TTC549 (cell line): ENCODE results near the gene CAMK1D.
"Not testable (repeated sequence)": the region's sequence is repeated elsewhere in the genome, so short reads cannot be mapped to it uniquely, and the experiment has no call there.

Experiments
- FAIRE-seq: peaks from 2 replicates; lab custom pipeline; 2012; peaks lifted over from hg19 to GRCh38; lab: Jason Lieb, UNC

CAMK1D gene

GRCh38 chr10:12348870-12349628, at the start of gene CAMK1D:
CAMK1D (plus strand) TSS chr10:12349547.
- FAIRE-seq: no peak

- FAIRE-seq: not testable (repeated sequence)
These were observed 48.3 kb upstream of the CAMK1D start for GRCh38 chr10:12301036-12301435.

- no peak for FAIRE-seq
These were observed 41.3 kb upstream of the CAMK1D start for GRCh38 chr10:12308057-12308456.

GRCh38 chr10:12308736-12309375, 40.5 kb upstream of the CAMK1D start:
- no peak for FAIRE-seq

DNA sequence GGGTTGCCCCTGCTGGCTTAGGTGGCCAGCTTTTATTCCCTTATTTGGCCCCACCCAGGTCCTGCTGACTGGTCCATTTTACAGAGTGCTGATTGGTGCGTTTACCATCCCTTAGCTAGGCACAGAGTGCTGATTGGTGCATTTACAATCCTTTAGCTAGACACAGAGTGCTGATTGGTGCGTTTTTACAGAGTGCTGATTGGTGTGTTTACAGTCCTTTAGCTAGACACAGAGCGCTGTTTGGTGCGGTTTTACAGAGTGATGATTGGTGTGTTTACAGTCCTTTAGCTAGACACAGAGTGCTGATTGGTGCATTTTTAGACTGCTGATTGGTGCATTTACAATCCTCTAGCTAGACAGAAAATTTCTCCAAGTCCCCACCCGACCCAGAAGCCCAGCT, 39.6 kb upstream of the CAMK1D start:
- FAIRE-seq: not testable (repeated sequence)

DNA sequence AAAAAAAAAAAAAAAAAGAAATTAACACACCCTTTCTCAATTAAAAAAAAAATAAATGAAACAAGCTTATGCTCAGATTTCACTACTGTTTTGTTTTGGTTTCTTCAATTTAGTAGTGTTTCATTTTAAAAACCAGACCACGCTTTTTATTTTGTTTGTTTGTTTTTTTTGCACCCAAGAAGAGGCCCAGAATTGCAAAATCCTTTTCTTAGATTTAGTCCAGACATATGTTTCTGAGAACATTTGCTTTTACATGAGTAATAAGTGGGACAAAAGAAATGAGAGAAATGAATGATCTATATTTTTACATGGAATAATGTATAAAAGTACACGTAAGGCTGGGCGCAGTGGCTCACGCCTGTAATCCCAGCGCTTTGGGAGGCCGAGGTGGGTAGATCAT, 34.5 kb upstream of the CAMK1D start:
- FAIRE-seq: no peak

GRCh38 chr10:12319076-12319475, 30.3 kb upstream of the CAMK1D start:
- FAIRE-seq: no peak

DNA sequence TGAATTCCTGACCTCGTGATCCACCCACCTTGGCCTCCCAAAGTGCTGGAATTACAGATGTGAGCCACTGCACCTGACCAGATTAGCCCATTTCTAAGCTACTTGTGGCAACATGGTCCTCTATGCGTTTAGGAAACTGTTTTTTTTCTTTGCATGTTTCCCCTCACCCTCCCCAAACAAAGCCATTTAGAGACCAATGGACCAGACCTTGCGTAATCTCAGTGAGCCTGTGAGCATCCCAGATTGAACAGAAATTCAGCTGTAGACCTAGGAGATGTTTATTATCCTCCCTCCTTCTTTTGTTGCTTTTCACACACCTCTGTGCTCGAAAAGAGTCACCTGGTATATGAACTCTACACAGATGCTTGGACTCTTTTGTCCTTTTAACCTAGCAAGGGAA, 28.5 kb upstream of the CAMK1D start:
- FAIRE-seq: no peak

GRCh38 chr10:12321641-12322040, 27.7 kb upstream of the CAMK1D start:
- no peak for FAIRE-seq

- FAIRE-seq: no peak
These were observed 26.7 kb upstream of the CAMK1D start for GRCh38 chr10:12322583-12323131.

- FAIRE-seq: no peak
These were observed 24.8 kb upstream of the CAMK1D start for GRCh38 chr10:12324530-12324929.

DNA sequence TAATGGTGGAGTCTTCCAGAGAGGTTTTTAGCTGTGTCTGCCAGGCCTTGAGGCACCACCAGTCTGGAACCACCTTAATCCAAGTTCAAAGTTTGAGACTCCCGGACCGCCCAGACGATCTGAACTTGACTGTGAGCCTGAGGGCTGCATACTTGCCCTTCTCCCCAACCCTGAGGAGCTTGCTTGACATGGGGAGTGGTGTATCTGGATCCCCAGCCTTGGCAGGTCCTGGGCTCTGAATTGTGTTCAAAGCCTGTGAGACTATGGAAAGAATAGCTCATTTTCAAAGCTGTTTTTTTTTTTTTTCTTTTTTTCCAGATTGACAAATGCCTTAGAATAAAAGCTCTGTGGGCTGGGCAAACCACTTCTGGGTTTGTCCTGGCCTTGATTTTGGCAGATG, 22.3 kb upstream of the CAMK1D start:
- FAIRE-seq: no peak

- FAIRE-seq: no peak
These were observed 21.9 kb upstream of the CAMK1D start for GRCh38 chr10:12327476-12327875.

DNA sequence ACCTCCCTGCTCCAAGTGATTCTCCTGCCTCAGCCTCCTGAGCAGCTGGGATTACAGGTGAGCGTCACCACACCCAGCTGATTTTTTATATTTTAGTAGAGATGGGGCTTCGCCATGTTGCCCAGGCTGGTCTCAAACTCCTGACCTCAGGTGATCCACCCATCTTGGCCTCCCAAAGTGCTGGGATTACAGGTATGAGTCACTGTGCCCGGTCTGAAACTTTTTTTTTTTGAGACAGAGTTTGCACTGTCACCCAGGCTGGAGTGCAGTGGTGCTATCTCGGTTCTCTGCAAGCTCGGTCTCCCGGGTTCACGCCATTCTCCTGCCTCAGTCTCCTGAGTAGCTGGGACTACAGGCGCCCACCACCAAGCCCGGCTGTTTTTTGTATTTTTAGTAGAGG, 21.0 kb upstream of the CAMK1D start:
- not testable (repeated sequence) for FAIRE-seq

DNA sequence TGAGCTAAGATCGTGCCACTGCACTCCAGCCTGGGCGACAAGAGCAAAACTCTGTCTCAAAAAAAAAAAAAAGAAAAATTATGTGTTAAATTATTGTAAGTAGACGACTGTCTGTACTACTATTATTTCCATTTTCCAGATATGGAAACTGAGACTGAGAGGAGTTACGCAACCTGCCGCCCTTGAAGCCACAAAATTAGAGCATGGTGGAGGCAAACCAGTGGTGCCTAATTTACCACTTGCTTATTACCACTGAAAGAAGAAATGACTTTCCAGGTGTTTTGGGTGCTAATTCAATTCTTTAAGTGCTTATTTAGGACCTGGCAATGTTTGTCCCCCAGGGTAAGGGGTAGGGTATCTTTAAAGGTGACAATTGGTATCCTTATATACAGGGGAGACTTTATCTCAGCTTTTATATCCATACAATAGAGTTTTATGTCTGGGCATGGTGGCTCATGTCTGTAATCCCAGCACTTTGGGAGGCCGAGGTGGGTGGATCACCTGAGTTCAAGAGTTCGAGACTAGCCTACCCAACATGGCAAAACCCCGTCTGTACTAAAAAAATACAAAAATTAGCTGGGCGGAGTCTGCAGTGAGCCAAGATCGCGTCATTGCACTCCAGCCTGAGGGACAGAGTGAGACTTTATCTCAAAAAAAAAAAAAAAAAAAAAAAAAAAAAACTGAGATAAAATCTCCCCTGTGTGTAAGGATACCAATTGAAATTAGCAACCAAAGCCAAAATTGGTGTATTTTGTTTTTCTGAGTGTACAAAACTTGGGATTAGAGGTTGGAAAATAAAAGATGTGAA, 16.6 kb upstream of the CAMK1D start:
- FAIRE-seq: no peak

DNA sequence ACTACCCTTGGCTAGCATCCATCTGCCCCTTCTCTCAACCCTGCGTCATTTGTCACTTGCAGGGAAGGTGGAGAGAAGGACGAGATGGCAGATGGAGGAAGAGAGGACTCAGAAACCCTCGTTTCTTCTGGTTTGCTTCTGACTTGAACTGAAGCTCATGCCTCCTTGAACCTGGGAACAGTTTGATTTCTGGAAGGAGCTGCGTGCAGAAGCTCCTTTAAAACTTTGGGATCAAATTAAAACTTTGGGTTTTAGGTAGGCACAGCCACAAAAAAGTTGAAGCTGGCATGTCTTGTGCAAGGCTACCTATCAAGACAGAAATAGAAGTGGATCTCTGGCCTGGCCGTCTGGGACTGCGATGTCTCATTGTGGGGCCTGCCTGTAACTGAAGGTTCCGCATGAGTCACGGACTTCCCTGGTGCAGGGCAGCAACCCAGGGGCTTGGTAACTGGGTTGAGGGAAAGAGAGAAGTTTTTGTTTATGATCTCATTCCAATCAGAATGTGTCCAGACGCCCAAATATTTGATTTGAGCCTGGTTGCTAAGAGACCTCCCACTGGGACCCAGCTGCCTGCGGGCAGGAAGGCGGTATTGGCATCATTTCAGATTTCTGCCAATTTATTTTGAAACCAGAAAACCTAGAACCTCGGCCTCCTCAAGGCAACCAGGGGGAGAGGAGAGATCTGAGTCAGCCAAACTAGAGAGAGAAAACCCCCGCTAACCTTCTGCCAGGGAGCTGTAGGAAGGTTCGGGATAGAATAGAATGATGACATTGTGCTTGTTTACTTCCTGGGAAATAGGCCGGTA, 15.8 kb upstream of the CAMK1D start:
- no peak for FAIRE-seq

DNA sequence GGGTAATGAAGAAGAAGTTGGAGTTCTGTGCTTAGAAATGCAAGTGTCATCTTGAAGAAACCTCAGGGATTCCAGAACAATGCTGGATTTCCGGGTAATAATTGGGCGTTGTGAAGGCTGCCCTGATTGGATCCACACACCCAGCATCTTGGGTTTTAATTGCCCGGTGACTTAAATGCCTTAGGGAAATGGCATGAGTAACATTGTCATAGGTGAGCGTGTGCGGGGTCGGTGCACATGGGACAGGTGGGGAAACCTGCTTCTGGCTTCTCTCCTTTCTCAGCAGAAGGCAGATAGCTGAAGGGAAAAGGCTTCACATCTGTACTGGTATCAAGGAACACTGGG, 15.2 kb upstream of the CAMK1D start:
- no peak for FAIRE-seq

- FAIRE-seq: not testable (repeated sequence)
These were observed 14.2 kb upstream of the CAMK1D start for GRCh38 chr10:12335169-12335568.

- FAIRE-seq: no peak
These were observed 11.6 kb upstream of the CAMK1D start for GRCh38 chr10:12337453-12338372.

DNA sequence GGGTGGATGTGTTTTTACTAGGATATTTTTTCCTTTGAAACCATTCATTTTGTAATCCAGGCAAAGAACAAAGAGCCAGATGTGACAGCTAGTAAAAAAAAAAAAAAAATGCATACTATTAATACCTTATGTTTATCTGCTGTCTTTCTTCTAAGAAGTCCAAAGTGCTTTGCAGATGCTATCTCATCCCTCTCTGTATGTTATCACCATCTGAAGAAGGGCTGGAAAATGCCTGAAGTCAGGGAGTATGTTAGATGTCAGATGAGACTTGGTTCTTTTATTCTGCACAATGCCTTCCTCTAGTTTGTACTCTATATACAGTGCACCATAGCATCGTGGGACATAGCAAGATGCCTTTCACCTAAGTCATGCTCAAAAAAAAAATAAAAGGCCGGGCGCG, 10.4 kb upstream of the CAMK1D start:
- FAIRE-seq: no peak

DNA sequence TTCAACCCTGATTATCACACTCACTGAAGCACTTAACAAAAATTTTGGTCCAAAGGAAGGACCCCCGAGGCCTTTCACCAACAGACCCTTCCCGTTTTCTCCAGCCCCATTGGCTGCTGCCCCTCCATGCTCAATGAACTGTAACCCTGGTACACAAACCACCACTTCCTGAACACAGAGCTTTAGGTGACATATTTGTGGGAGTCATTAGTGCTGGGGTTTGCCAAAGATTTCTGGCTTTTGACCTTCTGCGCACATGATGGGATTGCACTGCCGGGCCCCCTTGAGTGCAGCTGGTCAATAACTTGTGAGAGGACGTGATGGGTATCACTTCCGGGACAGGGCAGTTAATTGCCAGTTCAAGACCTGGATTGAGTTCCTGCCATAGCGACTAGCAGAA, 9.0 kb upstream of the CAMK1D start:
- no peak for FAIRE-seq
